ENCODE data around the gene SPATA46.

GRCh38 chr1:162389021-162389818, 12.6 kb upstream of the SPATA46 start:
- TF ChIP-seq CTCF (IDR thresholded peaks at IDR 0.05; ENCODE audit: low read depth, low read length, poor library complexity, severe bottlenecking) (no peak), EZH2phosphoT487 (IDR thresholded peaks at IDR 0.05; ENCODE audit: borderline replicate concordance, low read length) (no peak)
